Forelimb muscle (tissue), 1 donor: ENCODE measurements around the gene CHN1. TPM values are rescaled to one million over a fixed set of nuclear protein-coding genes. Genes with fewer than 3 reads are reported as not detected.
A peak's percentile ranks its signal among the peaks of the same experiment; 100 is the strongest.

Experiments used
- DNase-seq: peaks from one replicate; pipeline ENCODE4 v3.0.0-alpha.2; 2013; ENCODE audit warnings: low read depth
- polyA plus RNA-seq: library from polyadenylated mRNA; unstranded; fragments of 120-200 nt; gene quantifications from one replicate; pipeline ENCODE4 v1.2.1, GENCODE V29; 2013; ENCODE audit not compliant: insufficient read length

The CHN1 gene
- polyA plus RNA-seq, 1 donor = 12.1 TPM

DNA sequence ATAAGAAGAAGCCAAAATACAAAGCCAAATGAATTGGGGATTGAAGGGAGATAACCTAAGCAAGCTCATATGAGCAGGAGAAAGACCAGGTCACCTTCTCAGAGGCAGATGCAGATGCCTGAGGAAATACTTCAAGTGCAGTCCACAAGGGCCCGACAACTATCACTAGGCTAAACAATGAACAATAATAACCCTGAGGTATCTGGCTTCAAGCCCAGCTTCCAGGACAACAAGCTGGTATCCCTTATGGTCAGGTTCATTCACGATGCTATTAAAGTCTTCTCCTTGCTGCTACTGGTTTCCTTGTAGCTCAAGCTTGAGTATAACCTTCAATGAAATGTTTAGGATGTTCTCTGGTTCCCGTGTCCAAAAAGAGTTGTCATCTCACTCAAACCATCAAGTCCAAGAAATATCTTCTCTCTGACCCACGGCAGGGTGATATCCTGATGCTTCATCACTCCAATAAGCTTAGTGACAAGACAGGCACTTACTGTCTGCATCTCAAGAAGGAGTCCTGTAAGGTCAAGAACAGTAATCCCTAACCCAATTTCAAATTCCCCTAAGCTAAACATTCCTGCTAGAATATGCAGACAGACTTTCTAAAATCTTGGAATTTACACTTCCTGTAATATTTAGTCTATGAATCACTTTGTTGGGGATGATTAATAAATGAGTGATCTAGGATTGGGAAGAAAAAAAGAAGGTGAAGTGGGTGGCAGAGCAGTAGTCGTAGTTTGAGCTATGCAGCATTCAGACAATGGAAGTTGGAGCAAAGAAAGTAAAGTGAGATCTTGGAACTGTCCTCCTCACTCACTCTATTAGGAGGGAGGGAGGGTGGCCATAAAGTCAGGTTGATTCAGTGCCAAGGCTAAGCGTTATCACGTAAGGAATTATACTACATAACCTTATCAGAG is 33.1 kb downstream of the CHN1 start:
- DNase-seq = no peak

DNA sequence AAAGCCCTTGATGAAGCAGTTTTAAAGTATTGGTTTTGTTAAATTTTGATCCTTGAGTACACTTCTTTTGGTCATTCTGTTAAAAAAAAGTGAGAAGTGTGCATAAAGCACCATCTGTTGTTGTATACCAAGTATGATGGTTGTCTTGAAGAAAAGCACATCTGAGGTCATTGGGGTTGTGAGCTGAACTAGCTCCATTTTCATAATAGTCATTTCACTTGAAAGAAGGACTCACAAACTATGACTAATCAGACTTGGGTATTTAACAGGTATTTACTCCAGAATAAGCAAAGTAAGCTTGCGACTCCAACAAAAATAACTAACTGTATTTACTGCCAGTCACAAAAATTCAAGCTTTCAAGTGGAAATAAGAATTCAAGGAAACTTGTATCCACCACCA is 35.1 kb downstream of the CHN1 start:
- DNase-seq = no peak

DNA sequence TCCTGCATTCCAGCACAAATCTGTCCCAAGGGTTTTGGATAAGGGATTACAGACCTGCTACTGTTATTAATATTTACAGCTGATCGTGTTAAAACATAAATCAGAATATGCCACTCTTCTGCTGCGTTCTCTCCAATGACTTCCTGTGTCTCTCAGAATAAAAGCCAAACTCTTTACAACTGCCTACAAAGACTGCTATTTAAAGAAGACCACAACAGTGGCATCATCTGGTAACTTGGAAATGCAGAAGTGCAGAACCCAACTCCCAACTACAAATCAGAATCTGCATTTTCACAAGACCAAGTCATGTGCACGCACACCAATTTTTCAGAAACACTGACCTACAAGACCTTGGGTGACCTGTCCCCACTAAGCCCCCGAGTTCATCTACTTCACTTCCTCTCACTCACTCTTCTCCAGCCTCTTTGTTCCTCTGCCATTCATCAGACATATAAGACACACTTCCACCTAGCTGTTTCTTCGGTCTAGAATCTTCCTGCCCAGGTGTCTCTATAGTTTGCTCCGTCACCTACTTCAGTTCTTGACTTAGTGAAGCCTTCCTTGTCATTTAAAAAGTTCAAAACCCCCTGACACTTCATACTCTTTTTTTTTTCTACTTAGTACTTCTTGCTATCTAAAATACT is 36.0 kb downstream of the CHN1 start:
- DNase-seq = no peak

DNA sequence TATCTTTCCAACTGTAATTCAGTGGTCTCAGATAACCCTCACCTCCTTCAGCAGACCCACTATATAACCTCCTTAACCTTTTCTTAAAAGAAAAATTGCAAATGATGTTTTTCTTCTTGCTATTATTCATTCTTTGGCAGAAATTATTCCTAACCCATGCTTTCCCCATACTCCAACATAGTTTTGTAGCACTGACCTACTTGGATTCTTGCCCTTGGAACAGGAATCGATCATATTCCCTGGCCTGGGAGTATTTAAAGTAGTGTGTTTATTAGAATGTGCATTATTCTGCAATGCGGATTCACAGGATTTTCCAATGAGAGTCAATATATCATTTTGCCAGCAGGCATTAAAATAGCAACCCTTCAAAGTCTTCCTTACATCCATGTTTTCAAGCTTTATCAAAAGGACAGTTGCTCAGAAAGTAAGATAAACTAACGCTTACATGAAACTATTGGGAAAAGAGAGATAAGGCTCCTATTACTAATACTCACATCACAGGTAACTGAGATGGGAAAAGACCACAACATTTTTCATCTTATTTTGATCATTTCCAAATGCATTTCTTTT is 37.4 kb downstream of the CHN1 start:
- peak; percentile 71 for DNase-seq

DNA sequence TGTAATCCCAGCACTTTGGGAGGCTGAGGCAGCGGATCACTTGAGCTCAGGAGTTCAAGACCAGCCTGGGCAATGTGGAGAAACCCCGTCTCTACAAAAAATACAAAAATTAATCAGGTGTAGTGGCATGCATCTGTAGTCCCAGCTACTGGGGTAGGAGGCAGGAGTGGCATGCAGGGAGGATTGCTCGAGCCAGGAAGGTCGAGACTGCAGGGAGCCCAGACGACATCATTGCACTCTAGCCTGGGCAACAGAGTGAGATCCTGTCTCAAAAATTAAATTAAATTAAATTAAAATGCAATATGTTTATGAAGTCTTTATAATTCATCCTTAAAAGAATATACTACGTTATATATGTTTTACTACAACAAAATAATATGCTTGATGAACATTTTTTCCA is 38.1 kb downstream of the CHN1 start:
- DNase-seq = no peak

DNA sequence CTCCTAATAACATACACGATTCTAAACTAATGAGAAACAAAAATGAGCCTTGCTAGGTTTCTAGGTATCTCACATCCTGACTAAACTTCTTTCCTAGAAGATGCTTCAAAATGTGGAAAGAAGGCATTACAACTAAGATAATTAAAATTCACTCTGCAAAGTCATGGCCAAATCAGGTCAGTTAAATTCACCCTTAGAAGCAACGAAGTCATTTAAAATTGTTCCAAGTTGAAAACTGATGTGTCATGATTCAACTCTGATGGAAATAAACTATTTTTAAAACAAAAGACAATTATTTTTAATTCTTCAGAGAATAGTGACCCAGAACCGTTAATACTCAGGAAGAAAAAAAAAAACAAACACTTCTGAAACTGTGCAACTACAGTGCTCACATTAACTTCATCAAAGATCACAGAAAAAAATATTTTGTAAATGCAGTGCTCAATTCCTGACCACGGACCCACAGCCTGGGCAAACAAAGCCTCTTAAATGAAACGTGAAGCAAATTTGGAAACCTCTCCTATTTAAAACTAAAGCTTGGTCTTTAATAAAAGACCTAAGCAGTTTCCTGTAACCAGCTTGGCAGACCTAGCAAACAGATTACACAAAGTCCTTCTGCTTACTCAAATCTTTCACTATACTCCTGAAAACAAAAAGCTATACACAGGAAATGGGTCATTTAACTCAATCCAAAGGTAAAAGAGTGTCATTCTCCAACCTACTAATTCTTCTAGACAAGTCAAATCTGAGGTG is 39.0 kb downstream of the CHN1 start:
- DNase-seq = no peak

DNA sequence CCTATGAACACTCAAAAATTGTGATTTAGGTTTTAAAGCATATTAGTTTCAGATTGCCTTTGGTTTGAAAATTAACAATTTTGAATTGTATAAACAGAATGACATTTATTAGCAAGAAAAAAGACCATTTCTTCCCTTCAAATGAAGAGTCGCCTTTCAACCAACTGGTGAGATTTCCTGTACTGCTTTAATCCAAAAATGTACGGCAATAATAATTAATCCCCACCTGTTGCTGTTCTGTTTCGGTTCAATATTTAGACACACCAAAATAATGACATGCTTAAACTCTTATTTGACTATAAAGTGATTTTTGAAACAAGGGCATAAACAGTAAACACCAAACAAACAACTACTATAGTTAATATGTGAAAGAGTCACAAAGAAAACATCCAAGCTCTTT is 39.6 kb downstream of the CHN1 start:
- no peak for DNase-seq

DNA sequence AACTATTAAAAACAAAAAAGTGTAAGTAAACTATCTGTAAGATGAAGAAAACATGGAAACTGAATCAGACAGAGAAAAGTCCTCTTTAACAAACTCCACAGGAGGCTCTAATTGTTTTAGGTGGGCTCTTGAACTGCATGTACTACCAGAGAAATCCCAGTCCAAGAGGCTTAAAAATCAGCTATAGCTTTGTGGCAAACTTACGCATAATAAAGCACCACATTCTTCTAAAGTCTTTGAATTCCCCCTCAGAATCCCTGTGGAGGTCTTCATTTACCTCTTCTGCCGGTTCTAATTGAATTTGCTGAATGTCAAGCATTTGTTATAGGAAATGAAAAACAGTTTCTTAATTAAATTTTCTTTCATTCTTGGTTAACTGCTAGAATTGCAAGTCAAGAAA is 40.8 kb downstream of the CHN1 start:
- no peak for DNase-seq

DNA sequence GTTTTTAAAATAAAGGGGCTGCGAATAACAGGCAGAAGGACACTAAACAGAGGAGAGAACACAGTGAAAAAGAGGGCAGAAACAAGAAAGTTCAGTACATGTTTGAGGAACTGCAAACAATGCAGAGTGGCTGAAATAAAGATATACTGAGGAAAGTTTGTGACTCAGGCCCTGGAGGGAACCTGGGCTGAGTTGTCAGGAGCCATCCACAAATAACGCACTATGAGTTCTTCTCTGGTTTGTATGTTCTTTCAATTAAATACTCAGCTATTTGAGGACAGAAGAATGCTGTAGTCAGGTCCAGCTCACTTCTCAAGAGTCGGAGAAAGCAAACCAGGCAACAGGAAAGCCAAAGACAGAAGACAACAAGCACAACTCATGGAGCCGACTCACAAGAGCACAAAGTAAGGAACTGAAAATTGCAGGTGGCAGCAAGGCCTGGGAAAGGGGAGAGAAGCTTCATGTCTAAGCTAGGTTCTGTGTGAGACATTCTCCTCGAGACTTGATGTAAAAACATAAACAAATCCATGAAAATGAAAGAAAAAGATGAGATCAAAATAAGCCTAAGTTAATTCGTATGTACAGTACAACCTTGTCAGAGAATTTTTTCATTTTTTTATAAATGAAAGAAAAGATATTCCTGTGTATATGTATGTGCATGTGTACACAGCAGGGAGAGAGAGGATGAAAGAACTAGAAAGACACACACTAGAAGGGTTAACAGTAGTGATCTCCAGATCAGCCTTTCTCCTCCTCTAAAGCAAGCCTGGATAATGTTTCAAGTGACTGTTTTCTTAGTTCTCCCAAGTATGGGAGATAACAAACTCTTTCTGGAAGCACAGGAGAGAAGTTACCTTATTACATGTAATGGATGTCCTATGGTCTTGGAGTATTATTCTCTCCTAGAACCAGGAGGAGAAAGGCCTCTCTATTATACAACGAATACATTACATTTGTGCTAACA is 41.5 kb downstream of the CHN1 start:
- DNase-seq = no peak

DNA sequence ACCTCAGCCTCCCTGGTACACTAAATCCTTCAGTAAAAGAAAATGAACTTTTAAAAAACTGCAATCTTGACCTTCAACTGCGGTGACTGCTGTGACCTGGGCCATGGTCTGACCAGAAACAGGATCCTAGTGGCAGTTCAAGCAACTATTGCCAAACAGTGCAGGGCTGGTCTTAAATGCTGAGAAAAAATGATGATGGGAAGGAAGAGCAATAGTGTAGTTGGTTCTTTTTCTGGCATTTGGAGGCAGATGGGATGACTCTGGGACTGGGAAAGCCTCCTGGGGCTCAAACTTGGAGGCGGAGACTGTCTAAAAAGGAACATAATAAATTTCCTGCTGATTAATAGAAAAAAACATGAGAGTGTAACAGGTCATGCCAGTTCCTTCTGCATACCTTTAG is 45.4 kb downstream of the CHN1 start:
- no peak for DNase-seq

DNA sequence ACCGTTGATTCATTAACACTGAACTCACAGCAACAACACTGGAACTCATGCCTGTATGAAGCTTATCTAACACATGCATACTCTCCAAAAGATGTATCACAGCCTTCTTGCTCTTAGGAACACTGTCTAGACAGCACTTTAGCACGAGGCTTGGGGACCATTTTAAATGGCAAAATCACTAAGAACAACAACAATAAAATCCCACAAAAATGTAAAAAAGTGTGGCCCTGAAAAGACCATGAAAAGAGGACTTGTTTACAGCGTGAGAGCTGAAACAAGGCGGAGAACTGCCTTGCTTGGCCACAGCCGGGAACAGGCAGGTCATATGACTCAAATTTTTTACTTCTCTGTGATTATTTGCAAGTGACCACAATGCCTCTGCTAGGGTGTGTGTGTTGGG is 48.1 kb downstream of the CHN1 start:
- no peak for DNase-seq

DNA sequence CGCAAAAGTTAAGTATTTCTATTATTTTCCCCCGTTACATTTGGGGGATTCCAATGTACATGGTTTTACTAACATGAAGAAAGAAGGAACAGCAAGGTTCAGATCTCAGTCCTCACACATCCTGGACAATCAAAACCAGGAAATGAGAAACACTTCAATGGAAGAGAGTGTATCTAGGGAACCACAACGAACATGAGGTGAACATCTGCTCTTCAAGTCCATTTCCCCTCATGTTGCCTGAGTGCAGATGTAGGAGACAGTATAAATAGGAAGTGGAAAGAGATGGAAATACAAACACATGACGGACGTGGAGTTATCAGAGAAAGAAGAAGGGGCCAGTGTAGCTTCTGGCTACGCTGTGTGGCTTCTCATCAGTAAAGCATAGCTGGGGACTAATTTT is 52.6 kb downstream of the CHN1 start:
- DNase-seq = no peak

DNA sequence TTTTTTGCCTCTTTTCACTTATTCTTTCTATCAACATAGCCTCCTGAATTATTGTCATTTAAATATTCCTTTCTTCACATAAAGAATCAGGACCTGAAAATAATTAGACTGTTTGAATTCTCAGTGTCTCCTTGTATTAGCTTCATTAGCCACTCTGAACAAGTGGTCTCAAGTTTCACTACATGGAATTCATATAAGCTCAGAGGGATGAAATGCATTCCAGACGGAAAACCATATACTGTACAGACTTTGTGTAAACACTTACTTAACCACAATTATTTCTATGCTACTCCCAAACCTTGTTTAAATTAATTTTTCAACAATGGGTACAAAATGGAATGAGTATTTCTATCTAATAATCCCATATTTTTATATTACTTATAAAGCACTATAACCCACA is 53.4 kb downstream of the CHN1 start:
- DNase-seq = no peak

DNA sequence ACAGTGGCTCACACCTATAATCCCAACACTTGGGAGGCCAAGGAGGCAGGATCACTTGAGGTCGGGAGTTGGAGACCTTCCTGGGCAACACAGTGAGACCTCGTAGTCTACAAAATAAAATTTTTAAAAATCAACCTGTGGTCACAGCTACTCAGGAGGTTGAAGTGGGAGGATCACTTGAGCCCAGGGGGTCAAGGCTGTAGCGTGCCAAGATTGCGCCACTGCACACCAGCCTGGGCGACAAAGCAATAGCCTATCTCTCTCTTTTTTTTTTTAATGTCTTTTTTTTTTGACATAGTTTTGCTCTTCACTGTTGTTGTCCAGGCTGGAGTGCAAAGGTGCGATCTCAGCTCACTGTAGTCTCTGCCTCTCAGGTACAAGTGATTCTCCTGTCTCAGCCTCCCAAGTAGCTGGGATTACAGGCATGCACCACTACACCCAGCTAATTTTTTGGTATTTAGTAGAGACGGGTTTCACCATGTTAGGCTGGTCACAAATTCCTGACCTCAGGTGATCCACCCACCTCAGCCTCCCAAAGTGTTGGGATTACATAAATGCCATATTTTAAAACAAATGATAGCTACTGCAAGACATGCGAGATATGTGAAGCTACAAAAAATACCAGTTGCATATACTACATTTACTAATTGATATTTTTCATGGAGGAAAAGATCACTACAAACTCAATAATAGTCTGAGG is 55.0 kb downstream of the CHN1 start:
- no peak for DNase-seq

DNA sequence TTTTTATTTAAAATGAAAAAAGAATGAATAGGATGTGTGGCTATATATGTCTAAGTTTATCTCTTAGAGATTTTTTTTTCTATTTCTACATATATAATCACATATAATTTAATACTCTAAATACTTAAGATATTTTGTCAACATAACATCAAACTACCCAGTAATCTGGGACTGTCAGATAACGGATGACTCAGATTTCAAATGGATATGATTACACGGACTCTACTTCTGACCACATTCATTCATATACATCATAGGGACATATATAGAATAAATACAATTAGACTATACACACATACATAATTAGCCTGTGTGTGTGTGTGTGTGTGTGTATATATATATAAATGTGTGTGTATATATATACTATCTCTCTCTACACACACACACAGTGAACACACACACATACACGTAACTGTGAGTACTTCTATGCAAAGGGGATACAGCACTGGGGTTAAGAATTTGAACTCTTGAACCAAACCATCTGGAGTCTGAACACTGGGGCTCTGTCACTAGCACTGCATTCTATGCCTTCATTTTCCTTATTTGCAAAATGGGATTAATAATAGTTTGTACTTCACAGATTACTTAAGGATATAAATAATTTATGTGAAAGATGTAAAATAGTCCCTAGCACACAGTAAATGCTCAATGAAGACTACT is 59.5 kb downstream of the CHN1 start:
- DNase-seq = no peak

DNA sequence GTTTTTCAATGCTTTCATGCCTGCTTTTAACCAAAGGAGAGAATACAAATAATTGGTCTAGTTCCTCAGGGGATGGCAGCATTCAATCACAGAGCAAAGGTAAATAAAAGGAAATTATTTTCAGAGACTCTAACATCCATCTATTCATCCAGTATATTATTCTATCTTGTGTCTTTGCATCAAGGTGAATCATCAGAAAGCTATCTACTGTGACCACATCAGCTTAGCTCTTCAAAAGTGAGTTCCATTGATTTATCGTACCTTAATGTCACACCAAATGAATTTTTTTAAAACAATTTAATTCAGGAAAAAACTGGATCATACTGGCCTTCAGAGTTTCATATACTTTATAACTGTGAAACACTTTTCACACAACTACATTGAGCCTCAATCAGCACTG is 66.1 kb downstream of the CHN1 start:
- no peak for DNase-seq

DNA sequence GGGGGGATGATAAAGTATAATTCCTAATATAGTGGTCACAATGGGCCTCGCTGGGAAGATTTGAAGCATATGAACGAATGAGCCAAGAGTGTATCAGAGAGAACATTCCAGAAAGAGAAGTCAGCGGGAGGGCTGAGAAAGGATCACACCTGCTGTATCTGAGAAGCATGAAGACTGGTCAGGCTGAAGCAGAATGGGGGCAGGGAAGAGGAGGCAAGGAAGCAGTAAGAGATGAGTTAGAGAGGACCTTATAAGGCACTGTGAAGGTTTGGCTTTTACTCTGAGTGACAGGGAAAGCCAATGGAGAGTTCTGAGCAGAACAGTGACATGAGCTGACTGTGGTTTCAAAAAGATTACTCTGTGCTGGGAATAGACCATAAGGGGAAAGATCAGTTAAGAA is 73.5 kb downstream of the CHN1 start:
- DNase-seq = no peak

DNA sequence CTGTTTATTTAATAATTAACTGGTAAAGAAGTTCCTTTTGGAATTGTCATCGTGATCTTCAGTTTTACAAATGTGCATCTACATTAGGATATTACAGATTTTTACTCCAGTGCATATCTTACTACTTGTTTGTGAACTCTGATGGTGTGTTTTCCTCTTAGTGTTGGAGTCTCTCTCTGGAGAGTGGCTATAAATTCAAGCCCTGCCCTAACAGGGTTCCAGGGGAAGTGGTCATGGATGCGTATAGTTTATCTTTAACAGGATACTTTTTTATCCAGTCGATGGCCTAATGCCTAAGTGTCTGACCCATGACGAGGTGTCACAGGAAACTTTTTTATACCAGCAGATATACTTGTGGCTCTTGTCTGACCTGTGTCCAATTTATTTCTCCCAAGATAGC is 75.4 kb downstream of the CHN1 start:
- no peak for DNase-seq

DNA sequence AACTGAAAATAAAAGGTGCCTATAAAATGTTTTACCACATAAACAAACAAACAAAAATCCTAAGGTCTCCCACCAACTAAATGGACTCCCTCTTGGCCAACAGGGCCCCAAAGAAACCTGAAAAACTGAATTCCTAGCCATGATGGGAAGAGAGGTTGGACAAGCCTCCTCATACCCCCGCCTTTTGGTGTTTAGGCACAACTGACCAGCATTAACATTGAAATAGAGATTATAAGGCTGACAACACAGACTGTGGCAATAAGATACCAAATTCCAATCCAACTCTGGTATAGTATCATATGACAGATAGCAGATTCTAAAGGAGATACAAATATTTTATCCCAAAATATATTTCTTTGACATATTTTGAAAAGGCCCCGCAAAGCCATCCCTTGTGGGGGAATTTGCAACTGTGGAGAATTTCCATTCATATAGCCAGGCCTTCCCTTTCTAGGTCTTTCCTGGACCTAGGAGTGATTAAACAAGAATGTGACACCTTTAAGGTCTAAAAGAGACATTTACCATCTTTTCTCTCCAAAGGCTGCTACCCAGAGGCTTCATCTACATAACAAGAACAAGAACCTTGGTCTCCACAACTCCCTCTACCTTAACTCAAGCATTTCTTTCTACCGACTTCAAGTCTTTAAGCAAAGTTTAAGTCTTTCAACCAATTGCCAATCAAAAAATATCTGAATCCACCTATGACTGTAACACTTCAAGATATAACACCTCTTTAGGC is 80.0 kb downstream of the CHN1 start:
- DNase-seq = no peak
